Measurements from ENCODE around the gene C8B.

DNA sequence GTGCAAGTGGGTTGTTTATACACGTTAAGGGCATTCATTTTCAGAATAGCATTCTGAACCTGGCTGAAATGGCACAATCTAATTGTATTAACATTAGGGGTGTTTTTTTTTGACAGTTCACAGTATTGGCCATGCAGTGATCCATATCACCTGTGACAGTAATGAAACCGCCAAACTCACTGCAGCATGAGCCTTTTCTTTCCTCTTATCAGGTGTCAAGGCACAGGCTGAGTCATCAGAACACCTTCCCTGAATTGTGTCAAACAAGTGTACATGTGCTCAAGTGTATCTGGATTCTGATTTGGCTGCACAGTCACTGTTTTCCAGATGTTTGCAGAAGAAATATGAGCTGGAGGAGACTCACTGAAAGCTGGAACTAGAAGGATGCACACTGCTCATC, 47.7 kb upstream of the C8B start:
- TF ChIP-seq CTCF (IDR thresholded peaks at IDR 0.05) (no peak), POLR2AphosphoS5 (IDR thresholded peaks at IDR 0.05) (no peak)
